ENCODE data around the gene SOCS1. TPM values are rescaled to one million over a fixed set of nuclear protein-coding genes. Genes with fewer than 3 reads are reported as not detected.

The SOCS1 gene
- total RNA-seq, 1 donor from 2014 or later = 1.6 TPM

DNA sequence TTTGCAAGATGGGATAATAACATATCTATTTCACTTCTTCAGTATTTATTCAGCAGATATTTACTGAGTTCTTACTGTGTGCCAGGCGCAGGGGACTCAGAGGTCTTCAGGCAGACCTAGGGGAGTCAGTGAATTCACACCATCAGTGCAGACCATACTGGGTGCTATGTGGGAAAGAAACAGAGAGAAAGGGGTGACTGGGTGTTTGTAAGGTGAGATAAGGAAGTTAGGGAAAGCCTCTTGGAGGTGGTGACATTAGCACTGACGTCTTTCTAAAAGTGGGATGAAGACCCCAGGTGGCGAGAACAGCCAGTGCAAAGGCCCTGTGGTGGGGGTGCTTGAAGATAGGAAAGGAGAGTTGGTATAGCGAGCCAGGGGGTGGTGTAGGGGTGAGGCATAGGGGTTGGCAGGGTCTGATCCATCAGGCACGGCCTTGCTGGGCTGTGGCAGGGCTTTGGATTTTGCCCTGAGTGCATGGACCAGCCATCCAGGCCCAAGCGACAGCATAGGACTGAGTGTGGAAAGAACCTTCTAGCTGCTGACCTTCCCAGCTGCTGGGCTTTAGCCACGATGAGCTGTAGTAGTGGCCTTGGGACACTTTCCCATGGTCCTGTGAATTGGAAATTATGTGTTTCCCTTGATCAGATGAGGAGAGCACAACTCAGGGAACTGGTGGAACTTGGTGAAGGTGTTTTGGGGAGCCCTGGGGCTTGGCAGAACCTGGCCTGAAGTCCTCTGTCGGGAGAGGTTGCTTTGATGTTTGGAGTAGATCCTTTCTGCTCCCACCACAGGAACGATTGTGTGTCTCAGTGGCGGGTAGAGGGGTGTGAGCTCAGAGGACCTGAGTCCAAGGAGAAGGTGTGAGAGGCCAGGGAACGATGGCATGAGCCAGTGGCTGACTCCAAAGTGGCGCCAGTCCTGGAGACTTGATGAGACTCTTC, 3.9 kb upstream of the SOCS1 start:
- DNase-seq (ENCODE audit: low read depth, low spot score) = no peak
- no peaks in the 10 kb centered on the region for H3K9me3 Mint-ChIP-seq
- no peaks in the 10 kb centered on the region for H3K36me3 Mint-ChIP-seq (ENCODE audit: low read depth)
- H3K27me3 Mint-ChIP-seq (ENCODE audit: low read depth) = peaks cover 13% of the 10 kb centered on the region
- H3K4me1 Mint-ChIP-seq = peaks cover 6% of the 10 kb centered on the region
- peak overlapping the region; percentile 8 for H3K4me3 Mint-ChIP-seq
- H3K27ac Mint-ChIP-seq (ENCODE audit: unreplicated experiment) = no peak overlapping the region
- TF ChIP-seq CTCF (conservative IDR thresholded peaks at IDR 0.05) = no peak

DNA sequence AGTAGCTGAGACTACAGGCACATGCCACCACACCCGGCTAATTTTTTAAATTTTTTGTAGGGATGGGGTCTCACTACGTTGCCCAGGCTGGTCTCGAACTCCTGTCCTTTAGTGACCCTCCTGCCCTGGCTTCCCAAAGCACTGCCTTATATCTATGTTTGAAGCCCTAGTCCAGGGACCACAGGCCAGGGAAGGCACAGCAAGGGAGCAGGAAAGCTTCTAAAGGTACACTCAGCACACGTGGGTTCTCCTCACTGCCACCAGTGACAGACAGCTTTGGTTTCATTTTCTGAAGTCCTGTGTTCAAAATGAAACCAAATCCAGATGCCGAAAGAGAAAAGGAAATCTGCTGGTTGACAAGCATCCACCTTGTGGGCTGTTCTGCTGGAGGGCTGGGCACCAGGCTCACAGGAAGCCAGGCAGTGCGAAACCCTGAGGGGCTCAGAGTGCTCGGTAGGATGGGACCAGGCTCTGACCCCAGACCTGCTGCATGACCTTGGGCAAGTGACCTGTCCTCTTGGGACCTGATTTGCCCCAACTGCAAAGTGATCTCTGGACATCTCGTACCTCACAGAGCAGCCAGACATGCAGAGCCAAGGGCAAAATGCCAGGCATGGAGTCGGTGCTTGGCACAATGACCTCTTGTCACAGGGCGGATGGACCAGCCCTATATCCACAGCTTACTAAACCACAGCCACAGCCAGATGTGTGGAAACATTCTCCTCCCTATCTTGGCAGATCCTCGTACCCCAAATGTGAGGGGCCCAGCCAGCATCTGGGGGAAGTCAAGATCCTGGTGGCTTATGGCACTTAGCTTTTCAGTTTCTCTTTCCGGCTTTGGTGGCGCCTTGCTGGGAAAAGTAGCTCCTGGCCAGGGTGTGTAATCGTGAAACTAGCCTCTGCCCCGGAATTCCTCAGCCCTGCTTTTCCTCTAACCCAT, 2.8 kb upstream of the SOCS1 start:
- Mint-ChIP-seq H3K27me3 (ENCODE audit: low read depth) (peaks cover 23% of the 10 kb centered on the region), H3K9me3 (no peaks in the 10 kb centered on the region), H3K36me3 (ENCODE audit: low read depth) (no peaks in the 10 kb centered on the region), H3K4me1 (peaks cover 6% of the 10 kb centered on the region), H3K27ac (ENCODE audit: unreplicated experiment) (no peak overlapping the region), H3K4me3 (peak overlapping the region; percentile 39)
- no peak for DNase-seq (ENCODE audit: low read depth, low spot score)
- no peak for TF ChIP-seq CTCF (conservative IDR thresholded peaks at IDR 0.05)

DNA sequence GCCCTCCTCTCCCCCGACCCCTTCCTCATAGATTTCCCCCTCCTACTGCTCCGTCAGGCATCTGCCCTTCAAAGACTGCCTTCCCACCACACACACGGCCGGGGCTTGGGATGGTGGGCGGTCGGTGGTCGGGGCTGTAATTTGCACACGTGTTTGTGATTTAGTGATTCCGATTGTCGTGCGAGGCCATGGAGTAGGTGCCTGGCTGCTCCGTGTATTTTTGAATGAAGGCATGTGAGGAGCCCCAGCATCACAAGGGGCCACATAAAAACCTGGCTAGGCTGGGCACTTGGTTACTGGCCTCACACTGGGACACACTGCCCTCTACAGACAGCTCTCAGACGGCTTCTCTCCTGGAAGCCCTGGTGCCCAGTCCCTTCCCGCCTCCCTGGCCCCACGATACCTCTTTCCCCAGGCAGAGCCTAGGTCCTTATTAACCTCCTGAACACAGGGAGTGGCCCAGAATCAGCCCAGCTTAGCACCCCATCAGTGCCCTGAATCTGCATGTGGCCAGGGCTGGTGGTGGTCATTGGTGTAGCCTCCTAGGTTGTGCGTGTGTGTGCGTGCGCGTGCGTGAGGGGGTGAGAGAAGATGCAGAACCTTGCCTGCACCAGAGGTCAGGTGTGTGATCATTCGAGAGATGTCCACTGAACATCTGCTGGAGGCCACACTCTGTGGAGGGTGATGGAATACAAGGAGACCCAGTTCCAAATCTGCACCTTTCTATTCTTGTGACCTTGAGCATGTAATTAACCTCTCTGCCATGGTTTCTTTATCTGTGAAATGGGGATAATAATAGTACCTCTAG, 1.3 kb upstream of the SOCS1 start:
- Mint-ChIP-seq H3K4me3 (peak overlapping the region; percentile 99), H3K27me3 (ENCODE audit: low read depth) (peaks cover 35% of the 10 kb centered on the region), H3K9me3 (no peaks in the 10 kb centered on the region), H3K4me1 (peaks cover 6% of the 10 kb centered on the region), H3K36me3 (ENCODE audit: low read depth) (no peaks in the 10 kb centered on the region), H3K27ac (ENCODE audit: unreplicated experiment) (no peak overlapping the region)
- TF ChIP-seq CTCF (conservative IDR thresholded peaks at IDR 0.05) = peak; percentile 73
- peak; percentile 61 for DNase-seq (ENCODE audit: low read depth, low spot score)

DNA sequence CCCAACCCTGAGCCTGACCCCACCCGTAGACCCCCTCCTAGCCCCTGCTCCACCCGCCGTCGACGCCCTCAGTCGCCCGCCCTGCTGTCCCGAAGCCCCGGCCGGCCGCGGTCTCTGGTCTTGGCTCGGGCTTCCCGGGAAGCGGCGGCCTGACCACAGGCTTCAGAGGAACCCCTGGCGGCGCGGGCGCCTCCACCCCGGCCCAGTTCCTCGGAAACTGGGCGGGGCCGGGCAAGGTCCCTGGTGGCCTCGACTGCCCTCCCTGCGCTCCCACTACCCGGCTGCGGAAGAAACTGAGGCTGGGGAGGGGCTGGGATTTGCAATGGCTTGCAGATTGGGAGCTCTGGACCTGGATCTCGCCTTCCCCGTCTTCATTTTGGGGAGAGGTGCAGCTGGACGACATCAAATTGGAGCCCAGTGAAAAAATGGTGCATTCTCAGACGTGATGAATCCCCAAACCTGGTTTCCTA, 692 bp upstream of the SOCS1 start:
- Mint-ChIP-seq H3K9me3 (no peaks in the 10 kb centered on the region), H3K4me1 (peaks cover 6% of the 10 kb centered on the region), H3K27ac (ENCODE audit: unreplicated experiment) (peak overlapping the region; percentile 93), H3K27me3 (ENCODE audit: low read depth) (peaks cover 35% of the 10 kb centered on the region), H3K4me3 (peak overlapping the region; percentile 99), H3K36me3 (ENCODE audit: low read depth) (no peaks in the 10 kb centered on the region)
- DNase-seq (ENCODE audit: low read depth, low spot score) = no peak
- no peak for TF ChIP-seq CTCF (conservative IDR thresholded peaks at IDR 0.05)
